SK-N-SH (cell line): Measurements from ENCODE around the gene LACTBL1. TPM values are rescaled to one million over a fixed set of nuclear protein-coding genes. Genes with fewer than 3 reads are reported as not detected.

Source experiments
- CTCF ChIA-PET: fragments of 300-600, 350-600 bp; formaldehyde crosslinking; extraction: SDS; loops from one replicate; lab custom pipeline; 2021; lab: Yijun Ruan, JAX
- POLR2A ChIA-PET: fragments of 350-600 bp; sonication (Branson Sonifier 250); formaldehyde crosslinking; extraction: SDS; loops from one replicate; lab custom pipeline; 2020; ENCODE audit warnings: antibody characterized with exemption, inconsistent platforms; lab: Yijun Ruan, JAX
- DNase-seq: peaks from one replicate; pipeline ENCODE4 v3.0.0; 2012
- H2AFZ ChIP-seq: fragments of 200-600 bp; sonication (generic); 2 replicates; pipeline ENCODE4 v1.8.1; 2016; ENCODE audit warnings: antibody characterized with exemption, mild to moderate bottlenecking, low read depth
- H3F3A ChIP-seq: fragments of 200-600 bp; sonication (generic); replicated peaks from 2 replicates; pipeline ENCODE3; 2016; ENCODE audit warnings: antibody characterized with exemption, mild to moderate bottlenecking; ENCODE audit not compliant: insufficient read depth
- H3K27ac ChIP-seq, 2 experiments: fragments of 200-500 bp in 1 of 2; fragments of 200-600 bp in 1 of 2; sonication (Bioruptor generic) in 1 of 2; sonication (generic), shearing (Covaris generic) in 1 of 2; 2 replicates each; pipeline versions ENCODE4 v1.5.1 to v1.6.1; 2014 to 2016; ENCODE audit warnings: low read depth in 2 of 2, inconsistent platforms in 1 of 2, low read length in 1 of 2, mild to moderate bottlenecking in 1 of 2, mixed read lengths in 1 of 2
- H3K27me3 ChIP-seq: fragments of 200-600 bp; sonication (generic), shearing (Covaris generic); 2 replicates; pipeline ENCODE4 v1.6.1; 2016; ENCODE audit warnings: mixed run types; ENCODE audit not compliant: insufficient read depth
- H3K36me3 ChIP-seq, 2 experiments: fragments of 200-500 bp in 1 of 2; fragments of 200-600 bp in 1 of 2; sonication (Bioruptor generic) in 1 of 2; sonication (generic) in 1 of 2; replicated peaks in 1 of 2; 2 replicates each; pipeline versions ENCODE3 to v1.5.1; 2014 to 2016; ENCODE audit warnings: low read length in 1 of 2, mild to moderate bottlenecking in 1 of 2; ENCODE audit not compliant: insufficient read depth in 2 of 2, control insufficient read depth in 1 of 2
- H3K4me1 ChIP-seq, 2 experiments: fragments of 200-500 bp in 1 of 2; fragments of 200-600 bp in 1 of 2; sonication (Bioruptor generic) in 1 of 2; sonication (generic), shearing (Covaris generic) in 1 of 2; 2 replicates each; pipeline versions ENCODE4 v1.5.1 to v1.6.1; 2014 to 2016; ENCODE audit warnings: low read depth in 1 of 2, low read length in 1 of 2, mixed run types in 1 of 2; ENCODE audit not compliant: insufficient read depth in 2 of 2, control insufficient read depth in 1 of 2
- H3K4me2 ChIP-seq: fragments of 200-600 bp; sonication (generic), shearing (Covaris generic); 2 replicates; pipeline ENCODE4 v1.6.1; 2017; ENCODE audit warnings: mixed run types
- H3K4me3 ChIP-seq, 2 experiments: fragments of 200-500 bp in 1 of 2; fragments of 200-600 bp in 1 of 2; sonication (Bioruptor generic) in 1 of 2; sonication (generic), shearing (Covaris generic) in 1 of 2; 2 replicates each; pipeline versions ENCODE4 v1.5.1 to v1.8.1; 2014 to 2016; ENCODE audit warnings: low read depth in 2 of 2, inconsistent platforms in 1 of 2, low read length in 1 of 2, mild to moderate bottlenecking in 1 of 2, mixed read lengths in 1 of 2, moderate library complexity in 1 of 2
- H3K79me2 ChIP-seq: fragments of 200-600 bp; sonication (generic); 2 replicates; pipeline ENCODE4 v1.8.1; 2017; ENCODE audit warnings: mild to moderate bottlenecking; ENCODE audit not compliant: insufficient read depth
- H3K9ac ChIP-seq: fragments of 200-600 bp; sonication (generic); 2 replicates; pipeline ENCODE4 v1.6.1; 2017; ENCODE audit warnings: mixed run types
- H3K9me2 ChIP-seq: fragments of 200-600 bp; sonication (generic); 2 replicates; pipeline ENCODE4 v1.6.1; 2017; ENCODE audit warnings: mixed run types
- H3K9me3 ChIP-seq: fragments of 200-600 bp; sonication (generic); 2 replicates; pipeline ENCODE4 v1.6.1; 2017; ENCODE audit warnings: mixed run types, mild to moderate bottlenecking, moderate library complexity
- H4K20me1 ChIP-seq: fragments of 200-600 bp; sonication (generic); 2 replicates; pipeline ENCODE4 v1.6.1; 2017; ENCODE audit warnings: mild to moderate bottlenecking, mixed run types; ENCODE audit not compliant: insufficient read depth
- CHD2 ChIP-seq: fragments of 150-350 bp; IDR thresholded peaks from 2 replicates; pipeline ENCODE4 v1.6.1; 2018; ENCODE audit warnings: low read length; ENCODE audit not compliant: partially characterized antibody
- GATA2 ChIP-seq: sonication (generic); formaldehyde crosslinking; IDR thresholded peaks from 2 replicates; pipeline ENCODE4 v1.5.0; 2020; ENCODE audit warnings: mild to moderate bottlenecking, missing genetic modification reagents
- IRF3 ChIP-seq: fragments of 150-350 bp; IDR thresholded peaks from 2 replicates; pipeline ENCODE4 v1.6.1; 2016; ENCODE audit warnings: mild to moderate bottlenecking, low read depth, low read length
- MAX ChIP-seq: IDR thresholded peaks from 2 replicates; pipeline ENCODE4 v1.4.0; 2012; ENCODE audit warnings: low read depth
- MXI1 ChIP-seq: IDR thresholded peaks from 2 replicates; pipeline ENCODE4 v1.6.1; 2012; ENCODE audit warnings: mild to moderate bottlenecking, low read depth, low read length, improper control_type of control experiment
- NFIC ChIP-seq: IDR thresholded peaks from 2 replicates; pipeline ENCODE4 v1.4.0; 2012; ENCODE audit warnings: borderline replicate concordance
- POLR2AphosphoS5 ChIP-seq: IDR thresholded peaks from 2 replicates; pipeline ENCODE4 v1.6.1; 2012; ENCODE audit warnings: low read depth, low read length
- REST ChIP-seq: IDR thresholded peaks from 2 replicates; pipeline ENCODE4 v1.6.1; 2012; ENCODE audit warnings: mild to moderate bottlenecking, low read depth, low read length, moderate library complexity
- RXRA ChIP-seq: IDR thresholded peaks from 2 replicates; pipeline ENCODE4 v1.4.0; 2012; ENCODE audit warnings: low read depth, mild to moderate bottlenecking, borderline replicate concordance
- TAF1 ChIP-seq: IDR thresholded peaks from 2 replicates; pipeline ENCODE4 v1.6.1; 2012; ENCODE audit warnings: low read depth, mild to moderate bottlenecking, low read length, moderate library complexity, borderline replicate concordance
- USF1 ChIP-seq: IDR thresholded peaks from 2 replicates; pipeline ENCODE4 v1.4.0; 2012; ENCODE audit warnings: low read depth, borderline replicate concordance
- ZBTB33 ChIP-seq: IDR thresholded peaks from 2 replicates; pipeline ENCODE4 v1.4.0; 2012; ENCODE audit warnings: low read depth, borderline replicate concordance
- WGBS: methylation state at CpG from one replicate; pipeline ENCODE4 v1.1.6; 2017; ENCODE audit warnings: low lambda C conversion rate; 5-methylcytosine and 5-hydroxymethylcytosine counted together
- polyA plus RNA-seq, 3 experiments: library from polyadenylated mRNA; depleted of rRNA; stranded (reverse); fragments of >200 nt; gene quantifications; 2 replicates each; pipeline ENCODE4 v1.2.3, GENCODE V29; 2012

The LACTBL1 gene
- polyA plus RNA-seq, 1 of the 3 experiments (the other 2 are of a cell fraction) = not detected

- 86% methylated on average over 9 of the region's 12 CpGs for WGBS
- POLR2A ChIA-PET = no interaction called here
- Histone ChIP-seq H3K79me2 (no peaks in the 10 kb centered on the region), H3K9me3 (no peaks in the 10 kb centered on the region), H3F3A (no peaks in the 10 kb centered on the region), H4K20me1 (no peaks in the 10 kb centered on the region), H3K9ac (no peak overlapping the region), H3K4me3 (no peak overlapping the region), H3K9me2 (no peaks in the 10 kb centered on the region), H3K27ac (no peak overlapping the region), H3K36me3 (peaks cover 0 to 6% of the 10 kb centered on the region in 2 experiments), H3K4me1 (no peaks in the 10 kb centered on the region), H2AFZ (no peak overlapping the region), H3K4me2 (no peak overlapping the region), H3K27me3 (no peaks in the 10 kb centered on the region)
- DNase-seq = no peak
- TF ChIP-seq RXRA (no peak), NFIC (no peak), MXI1 (no peak)
- CTCF ChIA-PET = interaction anchor here (0.9 to 2.6 kb wide), 3 partner anchors 12 to 213 kb away, joined by 3 to 14 read pairs (median 5); no protein-coding TSS in a partner anchor
Measured at GRCh38 chr1:22916471-22916820, 56.2 kb downstream of the LACTBL1 start.

GRCh38 chr1:22915816-22916470, 56.7 kb downstream of the LACTBL1 start:
- POLR2A ChIA-PET = no interaction called here
- Histone ChIP-seq H3F3A (no peaks in the 10 kb centered on the region), H3K4me1 (no peaks in the 10 kb centered on the region)
- TF ChIP-seq POLR2AphosphoS5 (no peak), RXRA (no peak), REST (no peak), GATA2 (CRISPR knock-in tag) (no peak), IRF3 (no peak), TAF1 (no peak), ZBTB33 (no peak), NFIC (no peak), USF1 (no peak), MAX (no peak), CHD2 (no peak)
- TF ChIP-seq, all 33 proteins: peak for 0
- Histone ChIP-seq H3K79me2 (no peaks in the 10 kb centered on the region), H3K27me3 (no peaks in the 10 kb centered on the region), H3K27ac (no peak overlapping the region), H3K4me3 (no peak overlapping the region), H2AFZ (no peak overlapping the region), H3K36me3 (peaks cover 0 to 6% of the 10 kb centered on the region in 2 experiments), H3K9me2 (no peaks in the 10 kb centered on the region), H3K9ac (no peak overlapping the region), H4K20me1 (no peaks in the 10 kb centered on the region), H3K9me3 (no peaks in the 10 kb centered on the region), H3K4me2 (no peak overlapping the region)
- CTCF ChIA-PET = interaction anchor here (0.8 to 2.6 kb wide), 5 partner anchors 12 to 212 kb away, joined by 3 to 14 read pairs (median 5); no protein-coding TSS in a partner anchor
- 91% methylated on average over 11 of the region's 15 CpGs for WGBS
- no peak for DNase-seq
